CD14-positive monocyte (primary cell): ENCODE results near the gene ZNF8. TPM values are rescaled to one million over a fixed set of nuclear protein-coding genes. Genes with fewer than 3 reads are reported as not detected.

Source experiments
- DNase-seq, 3 donors: peaks; one replicate each; pipeline ENCODE4 v3.0.0-alpha.2; 2011 to 2022
- H2AFZ ChIP-seq: 2 replicates; pipeline ENCODE4 v1.6.0; 2012; ENCODE audit warnings: mild to moderate bottlenecking, low read depth, low read length, inconsistent platforms; ENCODE audit not compliant: insufficient read depth, poor library complexity, severe bottlenecking
- H3K27ac ChIP-seq, 2 donors: 1 replicate in 1 of 2; 2 replicates in 1 of 2; pipeline ENCODE4 v1.5.1; 2012 to 2013; ENCODE audit warnings: low read length in 2 of 2, control low read depth in 1 of 2, inconsistent platforms in 1 of 2, low read depth in 1 of 2, mild to moderate bottlenecking in 1 of 2
- H3K27me3 ChIP-seq, 2 donors: one replicate each; pipeline versions ENCODE4 v1.6.0 to v1.6.1; 2011 to 2013; ENCODE audit warnings: low read length in 2 of 2; ENCODE audit not compliant: control insufficient read depth in 2 of 2, insufficient read depth in 2 of 2
- H3K36me3 ChIP-seq, 2 donors: replicated peaks in 1 of 2; 1 replicate in 1 of 2; 2 replicates in 1 of 2; pipeline versions ENCODE4 v1.5.1 to v1.6.1; 2012 to 2013; ENCODE audit warnings: low read length in 2 of 2, control low read depth in 1 of 2, inconsistent platforms in 1 of 2, mild to moderate bottlenecking in 1 of 2; ENCODE audit not compliant: insufficient read depth in 2 of 2, control insufficient read depth in 1 of 2
- H3K4me1 ChIP-seq, 2 donors: 1 replicate in 1 of 2; 2 replicates in 1 of 2; pipeline versions ENCODE4 v1.5.1 to v1.6.1; 2012 to 2013; ENCODE audit warnings: low read length in 2 of 2, control low read depth in 1 of 2, inconsistent platforms in 1 of 2, mild to moderate bottlenecking in 1 of 2, moderate library complexity in 1 of 2; ENCODE audit not compliant: insufficient read depth in 2 of 2, control insufficient read depth in 1 of 2
- H3K4me2 ChIP-seq: replicated peaks from 2 replicates; pipeline ENCODE3; 2012; ENCODE audit warnings: low read length, moderate library complexity, mild to moderate bottlenecking; ENCODE audit not compliant: poor library complexity, severe bottlenecking; ENCODE audit errors: extremely low read depth
- H3K4me3 ChIP-seq, 3 experiments: fragments of 200-600 bp in 1 of 3; sonication (generic) in 1 of 3; replicated peaks in 1 of 3; 1 replicate in 2 of 3; 2 replicates in 1 of 3; pipeline ENCODE4 v1.5.1; 2011 to 2013; ENCODE audit warnings: low read length in 3 of 3, mild to moderate bottlenecking in 3 of 3, control low read depth in 2 of 3, low read depth in 2 of 3, inconsistent platforms in 1 of 3, moderate library complexity in 1 of 3
- H3K79me2 ChIP-seq: 2 replicates; pipeline ENCODE4 v1.6.0; 2012; ENCODE audit warnings: mild to moderate bottlenecking, control low read depth, inconsistent platforms, low read length, moderate library complexity; ENCODE audit not compliant: insufficient read depth
- H3K9ac ChIP-seq: 2 replicates; pipeline ENCODE4 v1.6.0; 2017; ENCODE audit warnings: low read length, mild to moderate bottlenecking; ENCODE audit not compliant: insufficient read depth, poor library complexity, severe bottlenecking
- H3K9me3 ChIP-seq, 2 donors: replicated peaks in 1 of 2; 1 replicate in 1 of 2; 2 replicates in 1 of 2; pipeline versions ENCODE4 v1.5.1 to v1.6.1; 2012 to 2013; ENCODE audit warnings: low read length in 2 of 2, control low read depth in 1 of 2; ENCODE audit not compliant: control insufficient read depth in 1 of 2, insufficient read depth in 1 of 2
- H4K20me1 ChIP-seq: 2 replicates; pipeline ENCODE4 v1.6.0; 2012; ENCODE audit warnings: mild to moderate bottlenecking, low read length, control low read depth, moderate library complexity; ENCODE audit not compliant: insufficient read depth
- H3K27ac Mint-ChIP-seq, 7 donors: one replicate each; pipeline ENCODE4 v1.8.0; 2020; ENCODE audit warnings: mild to moderate bottlenecking in 7 of 7, mixed read lengths in 7 of 7, moderate library complexity in 6 of 7, inconsistent platforms in 2 of 7
- H3K27me3 Mint-ChIP-seq, 3 donors: one replicate each; pipeline ENCODE4 v1.8.0; 2021 to 2022; ENCODE audit warnings: low read depth in 3 of 3, mild to moderate bottlenecking in 3 of 3, mixed read lengths in 3 of 3, moderate library complexity in 3 of 3, inconsistent platforms in 1 of 3
- H3K36me3 Mint-ChIP-seq, 2 donors: one replicate each; pipeline ENCODE4 v1.8.0; 2020; ENCODE audit warnings: mixed read lengths in 2 of 2, inconsistent platforms in 1 of 2, mild to moderate bottlenecking in 1 of 2
- H3K4me1 Mint-ChIP-seq: one replicate; pipeline ENCODE4 v1.8.0; 2020; ENCODE audit warnings: mild to moderate bottlenecking, mixed read lengths
- H3K4me3 Mint-ChIP-seq, 2 donors: one replicate each; pipeline ENCODE4 v1.8.0; 2020; ENCODE audit warnings: mild to moderate bottlenecking in 2 of 2, mixed read lengths in 2 of 2, moderate library complexity in 1 of 2
- H3K9me3 Mint-ChIP-seq, 7 donors: one replicate each; pipeline ENCODE4 v1.8.0; 2020 to 2022; ENCODE audit warnings: mixed read lengths in 7 of 7, mild to moderate bottlenecking in 6 of 7, moderate library complexity in 6 of 7, inconsistent platforms in 2 of 7
- WGBS: methylation state at CpG from one replicate; pipeline ENCODE4 v1.1.5; 2013; ENCODE audit warnings: missing lambda C conversion rate; ENCODE audit not compliant: insufficient coverage; 5-methylcytosine and 5-hydroxymethylcytosine counted together
- intact Hi-C, 2 donors: fragments of 100-400 bp; cut with micrococcal nuclease; formaldehyde crosslinking; loops; one replicate each; pipeline versions ENCODE4 v1.15.0 to v1.15.1; 2023
- polyA plus RNA-seq, 3 donors: library from polyadenylated mRNA; depleted of rRNA in 1 of 3; unstranded in 2 of 3; stranded (reverse) in 1 of 3; fragments of 300-500 nt in 2 of 3; fragments of >200 nt in 1 of 3; fragmentation: Illumina TruSeq in 2 of 3; gene quantifications; 1 replicate in 2 of 3; 2 replicates in 1 of 3; pipeline ENCODE4 v1.2.3, GENCODE V29; 2012 to 2021
- TF ChIP-seq, protein P1 (sequence below): fragments of 200-600 bp; IDR thresholded peaks from one replicate; pipeline ENCODE4 v1.8.0; 2022; ENCODE audit warnings: antibody characterized with exemption, mild to moderate bottlenecking

The ZNF8 gene
- polyA plus RNA-seq, 3 donors = 0.05 to 2.4 (median 0.25) TPM

DNA sequence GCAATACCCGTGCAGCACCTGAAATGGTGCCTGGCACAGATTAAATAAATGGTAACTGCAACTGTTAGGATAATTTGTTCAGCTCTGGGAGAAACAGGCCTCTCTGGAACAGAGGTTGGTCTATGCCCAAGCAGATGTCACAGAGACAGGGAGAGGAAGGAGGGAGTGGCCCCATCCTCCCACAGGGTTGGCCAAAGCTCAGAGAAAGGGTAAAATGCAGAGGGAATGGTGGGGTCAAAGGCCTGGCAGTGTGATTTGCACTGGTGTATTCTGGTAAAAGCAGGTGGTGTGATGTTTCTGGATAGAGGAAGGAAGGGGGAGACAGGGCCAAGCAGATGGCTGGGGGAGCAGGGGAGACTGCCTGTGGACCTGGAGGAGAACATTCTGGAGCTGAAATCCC lies 57.5 kb downstream of the ZNF8 start:
- H3K27ac ChIP-seq = no peak overlapping the region
- WGBS = 100% methylated on average over 1 of the region's 1 CpG
- no peaks in the 10 kb centered on the region for H3K79me2 ChIP-seq
- no peak overlapping the region for H3K4me3 ChIP-seq
- no peak overlapping the region for H2AFZ ChIP-seq
- H3K36me3 ChIP-seq = peaks cover 27 to 51% of the 10 kb centered on the region in 2 donors
- intact Hi-C loops = no loop called here
- H3K27me3 ChIP-seq = no peaks in the 10 kb centered on the region
- no peak overlapping the region for H3K9ac ChIP-seq
- Mint-ChIP-seq H3K4me1 (no peaks in the 10 kb centered on the region), H3K27me3 (peaks cover 0 to 3% (median 2%) of the 10 kb centered on the region in 3 donors), H3K9me3 (peaks cover 0 to 13% (median 7%) of the 10 kb centered on the region in 7 donors), H3K36me3 (peaks cover 43 to 50% of the 10 kb centered on the region in 2 donors), H3K4me3 (no peak overlapping the region), H3K27ac (no peak overlapping the region)
- no peak overlapping the region for H3K4me2 ChIP-seq
- no peaks in the 10 kb centered on the region for H4K20me1 ChIP-seq
- no peak for DNase-seq
- no peaks in the 10 kb centered on the region for H3K4me1 ChIP-seq
- peaks cover 4 to 13% of the 10 kb centered on the region in 2 donors for H3K9me3 ChIP-seq
- TF ChIP-seq, protein P1, sequence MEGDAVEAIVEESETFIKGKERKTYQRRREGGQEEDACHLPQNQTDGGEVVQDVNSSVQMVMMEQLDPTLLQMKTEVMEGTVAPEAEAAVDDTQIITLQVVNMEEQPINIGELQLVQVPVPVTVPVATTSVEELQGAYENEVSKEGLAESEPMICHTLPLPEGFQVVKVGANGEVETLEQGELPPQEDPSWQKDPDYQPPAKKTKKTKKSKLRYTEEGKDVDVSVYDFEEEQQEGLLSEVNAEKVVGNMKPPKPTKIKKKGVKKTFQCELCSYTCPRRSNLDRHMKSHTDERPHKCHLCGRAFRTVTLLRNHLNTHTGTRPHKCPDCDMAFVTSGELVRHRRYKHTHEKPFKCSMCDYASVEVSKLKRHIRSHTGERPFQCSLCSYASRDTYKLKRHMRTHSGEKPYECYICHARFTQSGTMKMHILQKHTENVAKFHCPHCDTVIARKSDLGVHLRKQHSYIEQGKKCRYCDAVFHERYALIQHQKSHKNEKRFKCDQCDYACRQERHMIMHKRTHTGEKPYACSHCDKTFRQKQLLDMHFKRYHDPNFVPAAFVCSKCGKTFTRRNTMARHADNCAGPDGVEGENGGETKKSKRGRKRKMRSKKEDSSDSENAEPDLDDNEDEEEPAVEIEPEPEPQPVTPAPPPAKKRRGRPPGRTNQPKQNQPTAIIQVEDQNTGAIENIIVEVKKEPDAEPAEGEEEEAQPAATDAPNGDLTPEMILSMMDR = no peak

DNA sequence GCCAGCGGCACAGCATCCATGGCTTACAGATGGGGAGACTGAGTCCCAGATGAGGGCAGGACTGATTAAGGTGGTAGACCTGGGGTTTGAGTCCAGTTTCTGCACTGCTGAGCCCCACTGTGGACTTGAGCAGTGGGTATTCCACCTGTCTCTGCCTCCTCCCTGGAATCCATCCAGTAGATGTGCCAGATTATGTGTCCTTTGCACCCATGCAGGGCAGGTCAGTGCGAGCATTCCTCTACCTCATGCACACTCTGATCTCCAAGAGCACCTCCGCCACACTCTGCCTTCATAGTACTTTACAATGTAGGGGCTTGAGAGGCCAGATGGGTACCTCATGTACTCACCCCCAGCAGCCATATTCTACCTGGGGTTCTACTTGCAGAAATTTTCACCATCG lies 58.1 kb downstream of the ZNF8 start:
- Histone ChIP-seq H4K20me1 (no peaks in the 10 kb centered on the region), H3K36me3 (peaks cover 27 to 51% of the 10 kb centered on the region in 2 donors), H3K27ac (no peak overlapping the region), H3K9me3 (peaks cover 4 to 13% of the 10 kb centered on the region in 2 donors), H3K4me3 (no peak overlapping the region), H3K9ac (no peak overlapping the region), H2AFZ (no peak overlapping the region), H3K4me1 (no peaks in the 10 kb centered on the region), H3K4me2 (no peak overlapping the region), H3K27me3 (no peaks in the 10 kb centered on the region), H3K79me2 (no peaks in the 10 kb centered on the region)
- Mint-ChIP-seq H3K36me3 (peaks cover 45 to 50% of the 10 kb centered on the region in 2 donors), H3K9me3 (peaks cover 0 to 13% (median 7%) of the 10 kb centered on the region in 7 donors), H3K4me3 (no peak overlapping the region), H3K27me3 (peaks cover 2 to 3% (median 2%) of the 10 kb centered on the region in 3 donors), H3K4me1 (no peaks in the 10 kb centered on the region), H3K27ac (peak overlapping the region in 1 of 7 donors; percentile 59)
- TF ChIP-seq, protein P1 = no peak
- DNase-seq = no peak
- intact Hi-C loops = no loop called here
- WGBS = 100% methylated on average over 2 of the region's 4 CpGs
